ENCODE results near the gene C1orf159.

The C1orf159 gene

GRCh38 chr1:1038694-1039093, 77.2 kb downstream of the C1orf159 start:
- no peak for DNase-seq (ENCODE audit: low read depth)

- no peak for DNase-seq (ENCODE audit: low read depth)
Measured at GRCh38 chr1:1037366-1038327, 78.2 kb downstream of the C1orf159 start.

DNA sequence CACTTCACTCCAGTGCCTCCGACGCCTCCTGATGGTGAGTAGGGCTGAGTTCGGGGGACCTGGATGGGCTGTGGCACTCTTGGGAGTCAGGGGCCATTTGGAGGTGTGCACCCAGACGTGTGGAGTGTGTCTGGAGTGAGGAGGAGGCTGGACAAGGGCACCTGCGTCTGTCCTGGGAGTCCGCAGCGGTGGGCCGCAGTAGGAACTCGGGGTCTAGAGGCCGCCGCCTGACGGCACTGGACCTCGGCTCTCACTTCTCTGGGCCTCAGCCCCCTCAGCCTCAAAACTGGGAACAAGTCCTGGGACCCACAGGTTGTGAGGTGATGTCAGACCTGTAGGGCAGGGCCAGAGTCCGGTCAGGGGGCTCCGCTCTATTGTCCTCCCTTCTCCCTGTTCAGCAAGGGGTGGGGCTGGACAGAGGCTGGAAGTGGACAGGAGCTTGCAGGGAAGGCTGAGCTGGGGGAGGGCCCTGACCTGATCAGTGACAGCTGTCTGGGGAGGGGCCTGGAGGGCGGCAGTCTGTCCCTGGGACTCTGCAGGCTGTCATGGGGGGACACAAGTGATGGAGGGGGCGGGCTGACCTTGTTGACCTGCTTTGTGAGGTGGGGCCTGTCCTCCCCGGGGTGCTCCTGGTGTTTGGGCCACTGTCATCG, 80.5 kb downstream of the C1orf159 start:
- DNase-seq (ENCODE audit: low read depth) = no peak

GRCh38 chr1:1034439-1034781, 81.5 kb downstream of the C1orf159 start:
- DNase-seq (ENCODE audit: low read depth) = no peak

- DNase-seq (ENCODE audit: low read depth) = no peak
Measured at GRCh38 chr1:1033731-1034438, 82.0 kb downstream of the C1orf159 start.

DNA sequence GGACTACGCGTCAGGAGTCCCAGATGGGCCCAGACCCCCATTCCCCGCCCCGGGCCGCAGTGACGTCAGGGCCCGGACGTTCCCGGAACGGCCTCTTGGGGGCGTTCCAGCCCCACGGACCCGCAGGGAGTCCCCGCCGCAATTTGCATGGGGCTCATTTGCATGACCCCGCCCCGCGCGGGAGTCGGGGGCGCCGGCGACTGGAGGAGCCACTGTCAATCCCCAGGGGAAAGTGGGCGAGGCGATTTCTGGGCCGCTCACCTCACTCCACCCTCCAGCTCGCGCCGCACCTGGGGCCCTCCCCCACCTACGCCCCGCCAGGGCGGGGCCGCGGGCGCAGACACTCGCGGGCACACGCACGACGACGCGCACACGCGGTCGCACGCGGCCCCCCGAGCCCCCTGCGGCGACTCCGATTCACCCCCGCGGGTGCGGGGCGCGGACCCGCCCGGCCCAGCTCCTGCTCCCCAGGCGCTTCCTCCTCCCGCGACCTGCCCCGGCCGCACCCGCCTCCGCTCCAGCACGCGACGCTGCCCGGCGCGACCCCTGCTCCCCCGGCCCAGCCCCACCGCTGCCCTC, 82.8 kb downstream of the C1orf159 start:
- no peak for DNase-seq (ENCODE audit: low read depth)

GRCh38 chr1:1032424-1032823, 83.5 kb downstream of the C1orf159 start:
- DNase-seq (ENCODE audit: low read depth) = no peak

Data from stromal cell of bone marrow (primary cell).